GM18498 (cell line): ENCODE results near the gene TMEM53.

ENCODE experiments used
- ATAC-seq: cut with Tn5 transposase; IDR thresholded peaks from one replicate; pipeline ENCODE4 v1.9.1; 2021; ENCODE audit warnings: mild to moderate bottlenecking, moderate library complexity; ENCODE audit not compliant: unreplicated experiment

The TMEM53 gene

GRCh38 chr1:44606701-44607281 lies 67.5 kb downstream of the TMEM53 start:
- no peak for ATAC-seq

GRCh38 chr1:44605914-44606615 lies 68.2 kb downstream of the TMEM53 start:
- ATAC-seq: no peak

- ATAC-seq: no peak
Observed at GRCh38 chr1:44604157-44604955, 69.9 kb downstream of the TMEM53 start.

GRCh38 chr1:44603718-44604117 lies 70.6 kb downstream of the TMEM53 start:
- no peak for ATAC-seq
